H9 (cell line): ENCODE measurements around the gene NUDT21. TPM values are rescaled to one million over a fixed set of nuclear protein-coding genes. Genes with fewer than 3 reads are reported as not detected.

Experiments used
- DNase-seq: peaks from one replicate; pipeline ENCODE4 v3.0.0-alpha.2; 2017
- H2AFZ ChIP-seq: one replicate; pipeline ENCODE4 v1.6.1; 2013; ENCODE audit warnings: mild to moderate bottlenecking, low read length, control low read depth, moderate library complexity
- H2AK5ac ChIP-seq: 2 replicates; pipeline ENCODE4 v1.6.1; 2013; ENCODE audit warnings: low read length, control low read depth, mixed read lengths; ENCODE audit not compliant: insufficient read length
- H2BK120ac ChIP-seq: one replicate; pipeline ENCODE4 v1.6.1; 2013; ENCODE audit warnings: low read depth, mild to moderate bottlenecking, low read length, control low read depth, inconsistent platforms; ENCODE audit not compliant: poor library complexity, severe bottlenecking
- H2BK12ac ChIP-seq: 2 replicates; pipeline ENCODE4 v1.6.1; 2013; ENCODE audit warnings: low read length, control low read depth, mixed read lengths, low read depth; ENCODE audit not compliant: insufficient read length
- H2BK15ac ChIP-seq: 2 replicates; pipeline ENCODE4 v1.6.1; 2013; ENCODE audit warnings: low read depth, low read length, control low read depth
- H2BK20ac ChIP-seq: one replicate; pipeline ENCODE4 v1.6.1; 2013; ENCODE audit warnings: low read depth, mild to moderate bottlenecking, low read length, control low read depth, inconsistent platforms; ENCODE audit not compliant: poor library complexity, severe bottlenecking
- H2BK5ac ChIP-seq: 2 replicates; pipeline ENCODE4 v1.6.1; 2013; ENCODE audit warnings: low read length, control low read depth, mixed read lengths; ENCODE audit not compliant: insufficient read length
- H3K14ac ChIP-seq: 2 replicates; pipeline ENCODE4 v1.6.1; 2013; ENCODE audit warnings: low read length, control low read depth; ENCODE audit not compliant: insufficient read depth
- H3K18ac ChIP-seq: 2 replicates; pipeline ENCODE4 v1.6.1; 2013; ENCODE audit warnings: low read depth, mild to moderate bottlenecking, mixed read lengths, low read length, control low read depth; ENCODE audit not compliant: insufficient read length
- H3K23ac ChIP-seq: 2 replicates; pipeline ENCODE4 v1.6.1; 2013; ENCODE audit warnings: low read length, control low read depth, mixed read lengths, low read depth; ENCODE audit not compliant: insufficient read length
- H3K23me2 ChIP-seq: 2 replicates; pipeline ENCODE4 v1.6.1; 2013; ENCODE audit warnings: low read depth, mild to moderate bottlenecking, mixed read lengths, low read length, control low read depth; ENCODE audit not compliant: insufficient read length, poor library complexity, severe bottlenecking
- H3K27ac ChIP-seq: 2 replicates; pipeline ENCODE4 v1.5.1; 2013; ENCODE audit warnings: low read length, control low read depth, mixed read lengths, low read depth; ENCODE audit not compliant: insufficient read length
- H3K27me3 ChIP-seq: 2 replicates; pipeline ENCODE4 v1.6.1; 2013; ENCODE audit warnings: low read length, control low read depth, inconsistent platforms; ENCODE audit not compliant: insufficient read depth
- H3K4ac ChIP-seq: 2 replicates; pipeline ENCODE4 v1.6.1; 2013; ENCODE audit warnings: low read depth, mild to moderate bottlenecking, control low read depth, inconsistent platforms, low read length, moderate library complexity
- H3K4me1 ChIP-seq: 2 replicates; pipeline ENCODE4 v1.6.1; 2013; ENCODE audit warnings: low read length, control low read depth, inconsistent platforms; ENCODE audit not compliant: insufficient read depth
- H3K4me2 ChIP-seq: 2 replicates; pipeline ENCODE4 v1.6.1; 2013; ENCODE audit warnings: low read length, control low read depth, mixed read lengths; ENCODE audit not compliant: insufficient read length, insufficient read depth
- H3K56ac ChIP-seq: 2 replicates; pipeline ENCODE4 v1.6.1; 2013; ENCODE audit warnings: low read depth, mild to moderate bottlenecking, mixed read lengths, low read length, control low read depth; ENCODE audit not compliant: insufficient read length
- H3K79me1 ChIP-seq: 2 replicates; pipeline ENCODE4 v1.6.1; 2013; ENCODE audit warnings: low read depth, mild to moderate bottlenecking, moderate library complexity, low read length, control low read depth, inconsistent platforms; ENCODE audit not compliant: insufficient read depth, poor library complexity, severe bottlenecking
- H3K79me2 ChIP-seq: 2 replicates; pipeline ENCODE4 v1.6.1; 2013; ENCODE audit warnings: low read length, control low read depth, inconsistent platforms; ENCODE audit not compliant: insufficient read depth
- H3K9ac ChIP-seq: 2 replicates; pipeline ENCODE4 v1.6.1; 2013; ENCODE audit warnings: low read length, control low read depth, mixed read lengths; ENCODE audit not compliant: insufficient read length; ENCODE audit errors: extremely low read depth
- H3K9me3 ChIP-seq: one replicate; pipeline ENCODE4 v1.6.1; 2013; ENCODE audit warnings: low read depth, low read length, inconsistent platforms; ENCODE audit not compliant: control insufficient read depth
- H3T11ph ChIP-seq: one replicate; pipeline ENCODE4 v1.6.1; 2013; ENCODE audit warnings: mild to moderate bottlenecking, low read length, control low read depth, inconsistent platforms
- H4K20me1 ChIP-seq: one replicate; pipeline ENCODE4 v1.6.1; 2013; ENCODE audit not compliant: control insufficient read depth, insufficient read length, insufficient read depth
- H4K5ac ChIP-seq: 2 replicates; pipeline ENCODE4 v1.6.1; 2013; ENCODE audit warnings: low read depth, mild to moderate bottlenecking, mixed read lengths, low read length, control low read depth; ENCODE audit not compliant: insufficient read length
- H4K8ac ChIP-seq: replicated peaks from 2 replicates; pipeline ENCODE4 v1.6.1; 2013; ENCODE audit warnings: low read length, control low read depth, mixed read lengths, low read depth; ENCODE audit not compliant: insufficient read length
- H4K91ac ChIP-seq: 2 replicates; pipeline ENCODE4 v1.6.1; 2013; ENCODE audit warnings: low read depth, mild to moderate bottlenecking, moderate library complexity, mixed read lengths, low read length, control low read depth; ENCODE audit not compliant: insufficient read length
- H3K27ac Mint-ChIP-seq, 3 experiments: 2 replicates in 2 of 3; 3 replicates in 1 of 3; pipeline ENCODE4 v1.8.0; 2020 to 2021; ENCODE audit warnings: mixed read lengths in 3 of 3, mild to moderate bottlenecking in 1 of 3, moderate library complexity in 1 of 3
- H3K27me3 Mint-ChIP-seq: 2 replicates; pipeline ENCODE4 v1.8.0; 2021; ENCODE audit warnings: low read depth, mild to moderate bottlenecking, moderate library complexity, mixed read lengths
- H3K36me3 Mint-ChIP-seq, 3 experiments: 2 replicates in 2 of 3; 3 replicates in 1 of 3; pipeline ENCODE4 v1.8.0; 2020 to 2021; ENCODE audit warnings: low read depth in 3 of 3, mixed read lengths in 3 of 3; ENCODE audit not compliant: insufficient read depth in 1 of 3
- H3K4me1 Mint-ChIP-seq, 2 experiments: 2 replicates each; pipeline ENCODE4 v1.8.0; 2020; ENCODE audit warnings: mixed read lengths in 2 of 2
- H3K4me3 Mint-ChIP-seq, 2 experiments: 2 replicates in 1 of 2; 3 replicates in 1 of 2; pipeline ENCODE4 v1.8.0; 2020 to 2021; ENCODE audit warnings: mild to moderate bottlenecking in 2 of 2, mixed read lengths in 2 of 2, moderate library complexity in 1 of 2
- H3K9me3 Mint-ChIP-seq, 2 experiments: 2 replicates in 1 of 2; 3 replicates in 1 of 2; pipeline ENCODE4 v1.8.0; 2020; ENCODE audit warnings: mild to moderate bottlenecking in 2 of 2, mixed read lengths in 2 of 2, moderate library complexity in 1 of 2
- WGBS: extraction: QIAGEN DNeasy Blood & Tissue Kit; methylation state at CpG from one replicate; pipeline ENCODE4 v1.1.7; 2013; ENCODE audit warnings: missing lambda C conversion rate, low lambda C conversion rate, mixed read lengths; ENCODE audit not compliant: insufficient read length; ENCODE audit errors: extremely low coverage; 5-methylcytosine and 5-hydroxymethylcytosine counted together
- total RNA-seq: library from RNA; stranded (reverse); gene quantifications from 2 replicates; pipeline ENCODE4 v1.2.1, GENCODE V29; 2021
- TF ChIP-seq, protein P1 (sequence below): fragments of 200-600 bp; sonication (generic); conservative IDR thresholded peaks from 3 replicates; pipeline ENCODE4 v1.8.0; 2021; ENCODE audit warnings: antibody characterized with exemption, mild to moderate bottlenecking

Gene NUDT21
- total RNA-seq, 1 experiment from 2014 or later = 276 TPM

GRCh38 chr16:56421313-56421712 is 29.8 kb downstream of the NUDT21 start:
- Histone ChIP-seq H4K91ac (no peak overlapping the region), H3K9me3 (no peaks in the 10 kb centered on the region), H2BK15ac (no peak overlapping the region), H2BK20ac (no peak overlapping the region), H3K4me2 (no peak overlapping the region), H4K5ac (no peak overlapping the region), H3K14ac (no peak overlapping the region), H3K4ac (no peak overlapping the region), H3K4me1 (peaks cover 7% of the 10 kb centered on the region; the same call in 1 of the 2 replicates), H2BK12ac (no peak overlapping the region), H3K79me1 (no peaks in the 10 kb centered on the region), H3K27me3 (no peaks in the 10 kb centered on the region; the same call in 1 of the 2 replicates), H4K8ac (no peak overlapping the region), H3K23ac (no peak overlapping the region), H2BK5ac (no peak overlapping the region), H2AK5ac (no peak overlapping the region), H3K56ac (no peak overlapping the region), H3K18ac (no peak overlapping the region), H3K27ac (no peak overlapping the region), H3K79me2 (peaks cover 2% of the 10 kb centered on the region; the same call in 1 of the 2 replicates), H2AFZ (no peak overlapping the region), H2BK120ac (no peak overlapping the region), H3K23me2 (peaks cover 7% of the 10 kb centered on the region), H3K9ac (no peak overlapping the region), H3T11ph (no peak overlapping the region), H4K20me1 (no peaks in the 10 kb centered on the region)
- no peaks in the 10 kb centered on the region; a peak in 2 of 7 replicates for H3K36me3 Mint-ChIP-seq
- WGBS = no CpG with 5 or more reads among the region's 2 CpGs
- no peak for DNase-seq
- TF ChIP-seq, protein P1, sequence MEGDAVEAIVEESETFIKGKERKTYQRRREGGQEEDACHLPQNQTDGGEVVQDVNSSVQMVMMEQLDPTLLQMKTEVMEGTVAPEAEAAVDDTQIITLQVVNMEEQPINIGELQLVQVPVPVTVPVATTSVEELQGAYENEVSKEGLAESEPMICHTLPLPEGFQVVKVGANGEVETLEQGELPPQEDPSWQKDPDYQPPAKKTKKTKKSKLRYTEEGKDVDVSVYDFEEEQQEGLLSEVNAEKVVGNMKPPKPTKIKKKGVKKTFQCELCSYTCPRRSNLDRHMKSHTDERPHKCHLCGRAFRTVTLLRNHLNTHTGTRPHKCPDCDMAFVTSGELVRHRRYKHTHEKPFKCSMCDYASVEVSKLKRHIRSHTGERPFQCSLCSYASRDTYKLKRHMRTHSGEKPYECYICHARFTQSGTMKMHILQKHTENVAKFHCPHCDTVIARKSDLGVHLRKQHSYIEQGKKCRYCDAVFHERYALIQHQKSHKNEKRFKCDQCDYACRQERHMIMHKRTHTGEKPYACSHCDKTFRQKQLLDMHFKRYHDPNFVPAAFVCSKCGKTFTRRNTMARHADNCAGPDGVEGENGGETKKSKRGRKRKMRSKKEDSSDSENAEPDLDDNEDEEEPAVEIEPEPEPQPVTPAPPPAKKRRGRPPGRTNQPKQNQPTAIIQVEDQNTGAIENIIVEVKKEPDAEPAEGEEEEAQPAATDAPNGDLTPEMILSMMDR = no peak
- no peak overlapping the region for H3K27ac Mint-ChIP-seq
- H3K27me3 Mint-ChIP-seq = peaks cover 17% of the 10 kb centered on the region
- H3K9me3 Mint-ChIP-seq = no peaks in the 10 kb centered on the region
- peaks cover 39 to 44% of the 10 kb centered on the region in 2 experiments for H3K4me1 Mint-ChIP-seq
- H3K4me3 Mint-ChIP-seq = no peak overlapping the region
